Mucosa of descending colon (tissue), 3 donors: ENCODE results near the gene ZNF618. TPM values are rescaled to one million over a fixed set of nuclear protein-coding genes. Genes with fewer than 3 reads are reported as not detected.

Experiments used
- ATAC-seq: fragments of 200-7000 bp; cut with Tn5 transposase; one replicate; pipeline ENCODE4 v1.9.1; 2020; ENCODE audit warnings: mild to moderate bottlenecking, moderate library complexity
- DNase-seq, 3 donors: peaks; one replicate each; pipeline ENCODE4 v3.0.0-alpha.2; 2020
- H3K36me3 ChIP-seq: fragments of 200-600 bp; one replicate; pipeline ENCODE4 v1.8.0; 2021; ENCODE audit warnings: low read depth, mild to moderate bottlenecking
- H3K4me1 ChIP-seq: fragments of 200-600 bp; one replicate; pipeline ENCODE4 v1.8.0; 2021; ENCODE audit warnings: low read depth, mild to moderate bottlenecking
- H3K4me3 ChIP-seq: fragments of 200-600 bp; one replicate; pipeline ENCODE4 v1.8.0; 2021; ENCODE audit warnings: mild to moderate bottlenecking
- H3K9me3 ChIP-seq: fragments of 200-600 bp; one replicate; pipeline ENCODE4 v1.8.0; 2021; ENCODE audit warnings: mild to moderate bottlenecking
- CTCF ChIP-seq: fragments of 200-600 bp; IDR thresholded peaks from one replicate; pipeline ENCODE4 v1.8.0; 2022; ENCODE audit warnings: antibody characterized with exemption, mild to moderate bottlenecking
- intact Hi-C, 2 donors: fragments of 100-400 bp; cut with DNase I in 1 of 2; cut with micrococcal nuclease in 1 of 2; formaldehyde crosslinking; loops; one replicate each; pipeline versions ENCODE4 v1.11.0 to v1.11.1; 2022; cut with DNase I, micrococcal nuclease
- total RNA-seq, 3 donors: library from RNA; stranded (reverse); fragmentation: NEBNext Ultra II Directional in 2 of 3; extraction: Animal tissue kit (Norgen Biotek cat#: 25700) in 2 of 3; gene quantifications; one replicate each; pipeline versions ENCODE4 v1.2.1 to v1.2.4, GENCODE V29; 2021 to 2023
- donor health status: DM: no; HTN: no; CAD: no; lungs with moderate emphysema.
- donor health status: DM: no; HTN: no; CAD: no.
- donor health status: DM: no; HTN: yes; CAD: no.

ZNF618 gene
- total RNA-seq, 3 donors from 2014 or later: 2.7 to 6.2 (median 3.7) TPM

- no peak for TF ChIP-seq CTCF
- ATAC-seq (no peak), DNase-seq (no peak)
- Histone ChIP-seq H3K36me3 (no peaks in the 10 kb centered on the region), H3K4me1 (no peaks in the 10 kb centered on the region), H3K4me3 (no peak overlapping the region), H3K9me3 (peaks cover 7% of the 10 kb centered on the region)
- intact Hi-C loops: no loop called here
These were observed 53.7 kb downstream of the ZNF618 start for GRCh38 chr9:113929634-113930389.

GRCh38 chr9:113930390-113930783, 54.3 kb downstream of the ZNF618 start:
- no peak overlapping the region for H3K4me3 ChIP-seq
- TF ChIP-seq CTCF: no peak
- intact Hi-C loops: no loop called here
- DNase-seq (no peak), ATAC-seq (no peak)
- H3K36me3 ChIP-seq: no peaks in the 10 kb centered on the region
- H3K9me3 ChIP-seq: peaks cover 7% of the 10 kb centered on the region
- H3K4me1 ChIP-seq: no peaks in the 10 kb centered on the region

DNA sequence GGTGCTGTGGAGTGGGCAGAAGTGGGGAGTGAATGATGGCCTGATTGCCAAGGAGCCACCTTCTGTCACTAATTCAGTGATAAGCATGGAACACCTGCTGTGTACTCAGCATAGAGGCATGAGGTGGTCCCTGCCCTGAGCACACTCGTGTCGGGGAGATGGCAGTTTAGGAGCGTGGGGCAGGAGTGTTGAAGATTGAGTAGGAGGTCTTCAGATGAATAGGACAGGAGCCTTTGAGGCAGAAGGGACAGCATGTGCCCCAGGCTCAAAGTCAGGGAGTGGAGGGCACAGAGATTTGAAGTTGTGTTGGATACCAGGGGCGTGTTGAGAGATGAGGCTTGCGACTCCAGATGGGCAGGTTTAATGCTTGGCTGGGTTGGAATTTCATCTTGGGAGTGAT, 55.0 kb downstream of the ZNF618 start:
- Histone ChIP-seq H3K9me3 (peaks cover 7% of the 10 kb centered on the region), H3K36me3 (no peaks in the 10 kb centered on the region), H3K4me1 (no peaks in the 10 kb centered on the region), H3K4me3 (no peak overlapping the region)
- intact Hi-C loops: no loop called here
- TF ChIP-seq CTCF: no peak
- no peak for ATAC-seq
- no peak for DNase-seq

GRCh38 chr9:113931777-113932176, 55.7 kb downstream of the ZNF618 start:
- ATAC-seq (no peak), DNase-seq (no peak)
- H3K36me3 ChIP-seq: no peaks in the 10 kb centered on the region
- no peak overlapping the region for H3K4me3 ChIP-seq
- H3K9me3 ChIP-seq: peaks cover 7% of the 10 kb centered on the region
- H3K4me1 ChIP-seq: no peaks in the 10 kb centered on the region
- TF ChIP-seq CTCF: no peak
- intact Hi-C loops: no loop called here

- DNase-seq (no peak), ATAC-seq (no peak)
- TF ChIP-seq CTCF: no peak
- no peak overlapping the region for H3K4me3 ChIP-seq
- H3K9me3 ChIP-seq: peaks cover 7% of the 10 kb centered on the region
- no peaks in the 10 kb centered on the region for H3K36me3 ChIP-seq
- intact Hi-C loops: no loop called here
- H3K4me1 ChIP-seq: no peaks in the 10 kb centered on the region
These were observed 56.9 kb downstream of the ZNF618 start for GRCh38 chr9:113932906-113933584.
